ENCODE measurements around the gene ATP5F1E.

- TF ChIP-seq, protein P1, sequence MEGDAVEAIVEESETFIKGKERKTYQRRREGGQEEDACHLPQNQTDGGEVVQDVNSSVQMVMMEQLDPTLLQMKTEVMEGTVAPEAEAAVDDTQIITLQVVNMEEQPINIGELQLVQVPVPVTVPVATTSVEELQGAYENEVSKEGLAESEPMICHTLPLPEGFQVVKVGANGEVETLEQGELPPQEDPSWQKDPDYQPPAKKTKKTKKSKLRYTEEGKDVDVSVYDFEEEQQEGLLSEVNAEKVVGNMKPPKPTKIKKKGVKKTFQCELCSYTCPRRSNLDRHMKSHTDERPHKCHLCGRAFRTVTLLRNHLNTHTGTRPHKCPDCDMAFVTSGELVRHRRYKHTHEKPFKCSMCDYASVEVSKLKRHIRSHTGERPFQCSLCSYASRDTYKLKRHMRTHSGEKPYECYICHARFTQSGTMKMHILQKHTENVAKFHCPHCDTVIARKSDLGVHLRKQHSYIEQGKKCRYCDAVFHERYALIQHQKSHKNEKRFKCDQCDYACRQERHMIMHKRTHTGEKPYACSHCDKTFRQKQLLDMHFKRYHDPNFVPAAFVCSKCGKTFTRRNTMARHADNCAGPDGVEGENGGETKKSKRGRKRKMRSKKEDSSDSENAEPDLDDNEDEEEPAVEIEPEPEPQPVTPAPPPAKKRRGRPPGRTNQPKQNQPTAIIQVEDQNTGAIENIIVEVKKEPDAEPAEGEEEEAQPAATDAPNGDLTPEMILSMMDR (IDR thresholded peaks at IDR 0.05 in 4 of 5, conservative IDR thresholded peaks at IDR 0.05 in 1 of 5), result no peak
- TF ChIP-seq POLR2A (IDR thresholded peaks at IDR 0.05), result no peak
Observed at GRCh38 chr20:59078231-59078630, 46.1 kb upstream of the ATP5F1E start.

All from gastrocnemius medialis (tissue), 4 donors.